ENCODE measurements around the gene PRKCZ. TPM values are rescaled to one million over a fixed set of nuclear protein-coding genes. Genes with fewer than 3 reads are reported as not detected.

Gene PRKCZ
- total RNA-seq, 2 experiments from 2014 or later, result 6.8 to 7.0 TPM

- CTCF ChIA-PET, result interaction anchor here (0.8 to 1.3 kb wide), 2 partner anchors 18 to 189 kb away, joined by 3 read pairs; no protein-coding TSS in a partner anchor
- Mint-ChIP-seq H3K4me1 (ENCODE audit: low read depth) (peaks cover 25% of the 10 kb centered on the region), H3K27ac (no peak overlapping the region), H3K27me3 (ENCODE audit: low read depth) (no peaks in the 10 kb centered on the region), H3K9me3 (no peaks in the 10 kb centered on the region), H3K4me3 (peak overlapping the region; percentile 59), H3K36me3 (ENCODE audit: low read depth) (peaks cover 2% of the 10 kb centered on the region)
- intact Hi-C loops (cut with micrococcal nuclease), result no loop called here
- no peak for DNase-seq
These were observed 142.1 kb downstream of the PRKCZ start for GRCh38 chr1:2192031-2192995.

- Mint-ChIP-seq H3K27me3 (ENCODE audit: low read depth) (no peaks in the 10 kb centered on the region), H3K36me3 (ENCODE audit: low read depth) (peaks cover 2% of the 10 kb centered on the region), H3K4me3 (peak overlapping the region; percentile 70), H3K27ac (peak overlapping the region; percentile 70), H3K9me3 (no peaks in the 10 kb centered on the region), H3K4me1 (ENCODE audit: low read depth) (peaks cover 25% of the 10 kb centered on the region)
- intact Hi-C loops (cut with micrococcal nuclease), result loop anchor here (2.0 kb wide), 2 partner anchors 393 to 449 kb away; partner anchors contain the start of gene PRXL2B
- CTCF ChIA-PET, result interaction anchor here (1.0 kb wide), 1 partner anchor 190 kb away, joined by 4 read pairs; no protein-coding TSS in a partner anchor
- no peak for DNase-seq
These were observed 143.5 kb downstream of the PRKCZ start for GRCh38 chr1:2193514-2194281.

GRCh38 chr1:2194319-2194897 lies 144.2 kb downstream of the PRKCZ start, which contains the start of gene FAAP20:
FAAP20 (minus strand) TSS chr1:2194772; CDS start chr1:2194749, 23 bp downstream.
- CTCF ChIA-PET, result interaction anchor here (0.6 to 6.9 kb wide), 35 partner anchors 10 to 393 kb away, joined by 3 to 129 read pairs (median 4); partner anchors contain the start of genes MORN1, PEX10 and RER1
- DNase-seq, result no peak
- peaks cover 28% of the 10 kb centered on the region for H3K4me1 Mint-ChIP-seq (ENCODE audit: low read depth)

GRCh38 chr1:2194898-2195673 lies 144.9 kb downstream of the PRKCZ start:
- intact Hi-C loops (cut with micrococcal nuclease), result loop anchor here (1.0 to 5.0 kb wide), 9 partner anchors 37 to 448 kb away; partner anchors contain the start of genes MORN1, PANK4, PEX10 and PRXL2B
- peak; percentile 92 for DNase-seq
- H3K27me3 Mint-ChIP-seq (ENCODE audit: low read depth), result no peaks in the 10 kb centered on the region
- no peaks in the 10 kb centered on the region for H3K36me3 Mint-ChIP-seq (ENCODE audit: low read depth)
- H3K9me3 Mint-ChIP-seq, result no peaks in the 10 kb centered on the region
- CTCF ChIA-PET, result interaction anchor here (0.6 to 6.9 kb wide), 37 partner anchors 9 to 392 kb away, joined by 3 to 129 read pairs (median 4); partner anchors contain the start of genes MORN1, PEX10 and RER1
- peak overlapping the region; percentile 93 for H3K27ac Mint-ChIP-seq
- peaks cover 35% of the 10 kb centered on the region for H3K4me1 Mint-ChIP-seq (ENCODE audit: low read depth)
- H3K4me3 Mint-ChIP-seq, result peak overlapping the region; percentile 78

More at GRCh38 chr1:2194319-2194897, 144.2 kb downstream of the PRKCZ start, which contains the start of gene FAAP20:
- peak within 1 kb of the TSS; percentile 93 for H3K27ac Mint-ChIP-seq
- H3K36me3 Mint-ChIP-seq (ENCODE audit: low read depth), result no peaks in the 10 kb centered on the region
- H3K9me3 Mint-ChIP-seq, result no peaks in the 10 kb centered on the region
- intact Hi-C loops (cut with micrococcal nuclease), result loop anchor here (2.0 kb wide), 2 partner anchors 392 to 448 kb away; partner anchors contain the start of gene PRXL2B
- H3K27me3 Mint-ChIP-seq (ENCODE audit: low read depth), result no peaks in the 10 kb centered on the region
- H3K4me3 Mint-ChIP-seq, result peak within 1 kb of the TSS; percentile 78

- Mint-ChIP-seq H3K4me3 (no peak overlapping the region), H3K9me3 (no peaks in the 10 kb centered on the region), H3K4me1 (ENCODE audit: low read depth) (peaks cover 33% of the 10 kb centered on the region), H3K27me3 (ENCODE audit: low read depth) (no peaks in the 10 kb centered on the region), H3K36me3 (ENCODE audit: low read depth) (no peaks in the 10 kb centered on the region), H3K27ac (no peak overlapping the region)
- CTCF ChIA-PET, result interaction anchor here (1.0 to 6.9 kb wide), 8 partner anchors 22 to 196 kb away, joined by 3 to 129 read pairs (median 4); partner anchors contain the start of genes MORN1 and RER1
- intact Hi-C loops (cut with micrococcal nuclease), result loop anchor here (1.0 to 5.0 kb wide), 9 partner anchors 37 to 447 kb away; partner anchors contain the start of genes MORN1, PANK4, PEX10 and PRXL2B
- no peak for DNase-seq
These were observed 145.6 kb downstream of the PRKCZ start for GRCh38 chr1:2195785-2196184.

GRCh38 chr1:2196901-2197638 lies 146.9 kb downstream of the PRKCZ start:
- Mint-ChIP-seq H3K27me3 (ENCODE audit: low read depth) (no peaks in the 10 kb centered on the region), H3K9me3 (no peaks in the 10 kb centered on the region), H3K36me3 (ENCODE audit: low read depth) (no peaks in the 10 kb centered on the region), H3K4me1 (ENCODE audit: low read depth) (peaks cover 26% of the 10 kb centered on the region), H3K4me3 (no peak overlapping the region), H3K27ac (no peak overlapping the region)
- intact Hi-C loops (cut with micrococcal nuclease), result loop anchor here (5.0 kb wide), 1 partner anchor 330 kb away; the partner anchor contains the start of gene PANK4
- CTCF ChIA-PET, result interaction anchor here (1.6 to 6.9 kb wide), 2 partner anchors 37 to 185 kb away, joined by 4 to 129 read pairs; no protein-coding TSS in a partner anchor
- DNase-seq, result no peak

- Mint-ChIP-seq H3K27ac (peak overlapping the region; percentile 70), H3K4me1 (ENCODE audit: low read depth) (peaks cover 22% of the 10 kb centered on the region), H3K27me3 (ENCODE audit: low read depth) (no peaks in the 10 kb centered on the region), H3K36me3 (ENCODE audit: low read depth) (no peaks in the 10 kb centered on the region), H3K4me3 (peak overlapping the region; percentile 6), H3K9me3 (no peaks in the 10 kb centered on the region)
- CTCF ChIA-PET, result interaction anchor here (1.6 to 6.9 kb wide), 2 partner anchors 37 to 184 kb away, joined by 4 to 129 read pairs; no protein-coding TSS in a partner anchor
- DNase-seq, result no peak
- intact Hi-C loops (cut with micrococcal nuclease), result loop anchor here (5.0 kb wide), 1 partner anchor 330 kb away; the partner anchor contains the start of gene PANK4
These were observed 147.5 kb downstream of the PRKCZ start for GRCh38 chr1:2197707-2198165.

GRCh38 chr1:2198571-2198970 lies 148.4 kb downstream of the PRKCZ start:
- CTCF ChIA-PET, result interaction anchor here (1.4 to 6.9 kb wide), 2 partner anchors 183 to 193 kb away, joined by 4 to 129 read pairs; partner anchors contain the start of genes MORN1 and RER1
- Mint-ChIP-seq H3K27ac (peak overlapping the region; percentile 84), H3K27me3 (ENCODE audit: low read depth) (no peaks in the 10 kb centered on the region), H3K4me1 (ENCODE audit: low read depth) (peaks cover 17% of the 10 kb centered on the region), H3K9me3 (no peaks in the 10 kb centered on the region), H3K4me3 (peak overlapping the region; percentile 93), H3K36me3 (ENCODE audit: low read depth) (no peaks in the 10 kb centered on the region)
- no peak for DNase-seq
- intact Hi-C loops (cut with micrococcal nuclease), result loop anchor here (5.0 kb wide), 1 partner anchor 329 kb away; the partner anchor contains the start of gene PANK4

GRCh38 chr1:2199042-2199810 lies 149.0 kb downstream of the PRKCZ start:
- Mint-ChIP-seq H3K27ac (peak overlapping the region; percentile 84), H3K27me3 (ENCODE audit: low read depth) (no peaks in the 10 kb centered on the region), H3K36me3 (ENCODE audit: low read depth) (no peaks in the 10 kb centered on the region), H3K4me3 (peak overlapping the region; percentile 93), H3K4me1 (ENCODE audit: low read depth) (peaks cover 15% of the 10 kb centered on the region), H3K9me3 (no peaks in the 10 kb centered on the region)
- peak; percentile 94 for DNase-seq
- intact Hi-C loops (cut with micrococcal nuclease), result loop anchor here (1.0 to 5.0 kb wide), 4 partner anchors 101 to 348 kb away; partner anchors contain the start of gene PANK4
- CTCF ChIA-PET, result interaction anchor here (1.4 to 6.9 kb wide), 3 partner anchors 116 to 192 kb away, joined by 4 to 129 read pairs (median 7); partner anchors contain the start of genes MORN1 and RER1

Data from activated naive CD4-positive, alpha-beta T cell treated with anti-CD3 and anti-CD28 coated beads for 36 hours (primary cell).